NCI-H1417 treated with DMSO at 0.1 percent for 48 hours (cell line): Measurements from ENCODE around the gene FBN1.

Experiments
- DNase-seq: peaks from one replicate; lab custom pipeline; 2025; lab: John Stamatoyannopoulos, UW

The FBN1 gene

DNA sequence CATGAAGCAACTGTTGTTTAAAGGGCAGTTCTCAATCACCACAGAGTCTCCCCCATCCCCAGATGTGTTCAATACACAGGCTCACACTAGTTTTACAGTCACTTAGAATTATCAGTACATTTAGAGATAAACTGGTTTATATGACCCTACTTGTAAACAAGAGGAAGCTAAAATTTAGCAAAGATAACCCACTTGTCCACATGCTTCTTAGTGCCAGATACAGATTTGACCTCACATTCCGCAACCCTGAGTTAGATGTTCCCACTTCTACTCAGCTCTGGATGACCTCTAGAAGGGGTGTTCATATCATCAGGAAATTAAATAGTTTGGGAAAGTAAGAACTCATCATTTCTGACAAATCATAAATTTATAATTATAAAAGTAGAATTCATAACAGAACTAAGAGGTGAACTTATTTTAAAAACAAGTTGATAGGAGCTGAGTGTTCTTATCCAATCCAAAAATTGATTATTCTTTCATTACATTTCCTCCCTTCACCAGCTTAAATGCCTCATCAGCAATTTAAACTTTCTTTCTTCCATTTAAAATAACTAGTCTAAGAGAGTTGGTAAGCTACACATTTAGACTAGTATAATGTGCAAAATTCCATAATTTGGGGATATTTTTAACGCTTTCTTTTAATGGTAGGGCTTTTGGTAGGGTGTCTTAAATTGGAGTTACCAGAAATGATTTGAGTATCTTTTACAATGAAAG is 131.2 kb downstream of the FBN1 start:
- DNase-seq: no peak

DNA sequence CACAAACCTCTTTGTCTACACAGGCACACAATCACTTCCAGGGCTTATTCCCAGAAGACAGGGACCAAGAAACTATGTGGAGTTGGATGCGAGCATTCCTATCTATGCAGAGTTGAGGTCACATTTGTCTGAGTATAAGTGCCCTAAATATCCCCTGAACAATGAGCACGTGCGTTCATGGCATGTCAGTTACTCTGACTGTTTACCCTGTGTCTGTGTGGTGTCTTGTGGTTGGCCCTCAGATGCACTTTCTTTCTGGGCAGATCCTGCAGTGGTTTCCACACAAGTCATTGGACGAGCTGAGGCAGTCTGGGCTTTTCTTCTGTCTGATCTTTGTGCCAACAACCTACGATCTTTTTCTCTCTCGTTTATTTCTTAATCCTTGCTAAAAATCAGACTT is 134.5 kb downstream of the FBN1 start:
- DNase-seq: no peak

DNA sequence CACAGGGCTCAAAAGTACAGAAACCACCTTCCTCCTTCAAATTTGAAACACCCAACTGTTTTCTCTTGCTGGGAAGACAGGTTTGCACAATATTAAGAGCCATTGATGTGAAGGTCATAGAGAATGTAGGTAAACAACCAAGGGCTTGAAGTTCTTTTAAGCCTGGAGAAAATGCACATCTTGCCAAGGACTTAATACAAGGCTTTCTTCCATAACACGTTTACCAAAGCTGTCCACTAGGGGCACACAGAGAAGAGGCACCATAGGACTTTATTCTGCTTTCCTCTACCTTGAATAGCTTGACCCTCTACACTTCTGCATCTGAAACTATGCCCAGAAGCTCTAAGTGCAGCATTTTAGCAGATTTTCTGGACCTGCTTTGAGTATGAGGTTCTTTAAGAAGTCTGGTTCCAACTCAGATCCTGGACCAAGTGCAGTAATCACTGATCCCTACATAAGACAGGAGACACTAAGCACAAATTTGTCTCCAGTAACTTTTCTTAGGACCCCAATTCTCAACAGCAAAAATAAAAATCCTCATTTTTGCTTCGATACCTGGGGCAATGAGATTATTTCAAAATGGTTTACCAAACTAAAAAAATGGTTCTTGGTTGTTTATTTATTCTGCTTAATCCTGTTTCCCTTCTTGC is 138.0 kb downstream of the FBN1 start:
- DNase-seq: no peak

DNA sequence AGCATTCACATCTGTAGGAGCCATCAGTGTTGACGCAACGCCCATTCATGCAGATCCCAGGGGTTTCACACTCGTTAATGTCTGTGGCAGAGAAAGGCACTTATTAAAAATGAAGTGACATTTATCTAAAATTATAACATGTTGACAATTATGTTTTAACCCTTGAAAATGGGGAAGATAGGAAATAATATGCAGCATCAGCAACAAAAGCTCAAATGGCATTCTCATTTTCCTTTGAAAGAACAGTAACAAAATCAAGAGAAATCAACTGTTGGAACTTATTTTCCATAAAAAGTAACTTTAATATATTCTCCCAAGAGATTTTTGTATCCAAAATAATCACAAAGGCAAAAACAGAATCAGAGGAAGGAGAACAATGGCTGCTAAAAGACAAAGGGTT is 140.4 kb downstream of the FBN1 start:
- no peak for DNase-seq

DNA sequence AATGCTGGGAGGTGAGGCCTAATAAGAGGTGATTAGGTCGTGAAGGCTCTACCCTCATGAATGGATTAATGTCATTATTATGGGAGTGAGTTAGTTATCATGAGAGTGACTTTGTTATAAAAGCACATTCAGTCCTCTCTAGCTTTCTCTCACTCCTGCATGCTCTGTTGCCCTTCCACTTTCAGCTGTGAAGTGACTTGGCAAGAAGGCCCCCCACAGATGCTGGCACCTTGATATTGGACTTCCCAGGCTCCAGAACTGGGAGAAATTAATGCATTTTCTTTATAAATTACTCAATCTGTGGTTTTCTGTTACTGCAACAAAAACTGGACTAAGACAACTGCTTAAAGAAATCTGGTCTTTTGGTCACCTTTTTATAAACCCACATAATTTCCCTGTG is 144.3 kb downstream of the FBN1 start:
- DNase-seq: no peak

DNA sequence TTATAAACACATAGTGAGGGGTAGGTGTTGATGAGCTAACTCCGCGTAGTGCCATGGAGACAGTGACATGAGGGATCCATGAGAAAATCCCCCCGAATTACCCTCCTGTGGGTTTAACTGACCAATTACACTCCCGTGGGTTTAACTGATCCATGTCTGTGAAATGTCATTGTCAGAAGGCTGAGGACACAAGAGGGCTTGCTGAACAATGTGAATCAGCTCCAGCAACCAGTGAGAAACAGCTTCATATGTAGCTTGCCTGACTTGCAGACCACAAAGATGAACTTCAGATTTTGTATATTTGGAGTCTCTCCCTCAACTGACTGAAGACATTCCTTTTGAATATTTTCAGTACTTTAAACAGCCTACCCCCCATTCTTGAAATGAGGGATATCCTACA is 144.9 kb downstream of the FBN1 start:
- no peak for DNase-seq

DNA sequence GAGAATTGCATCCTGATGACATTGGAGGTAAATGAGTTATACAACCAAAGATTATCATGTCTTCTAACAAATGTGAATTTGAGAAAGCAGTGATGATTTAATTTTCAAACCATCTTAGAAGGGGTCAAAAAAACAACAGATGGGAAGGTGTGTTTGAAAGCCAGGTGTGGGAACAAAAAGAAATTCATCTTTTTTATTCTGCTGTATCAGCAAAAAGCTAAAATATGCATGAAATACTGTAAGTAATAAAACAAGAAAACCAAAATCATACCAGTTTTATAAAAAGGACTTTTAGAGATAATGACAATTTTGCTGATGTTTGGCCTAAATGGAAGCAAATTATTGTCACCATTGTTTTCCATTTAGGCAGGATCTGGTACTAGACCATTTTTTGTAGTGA is 145.5 kb downstream of the FBN1 start:
- DNase-seq: no peak

DNA sequence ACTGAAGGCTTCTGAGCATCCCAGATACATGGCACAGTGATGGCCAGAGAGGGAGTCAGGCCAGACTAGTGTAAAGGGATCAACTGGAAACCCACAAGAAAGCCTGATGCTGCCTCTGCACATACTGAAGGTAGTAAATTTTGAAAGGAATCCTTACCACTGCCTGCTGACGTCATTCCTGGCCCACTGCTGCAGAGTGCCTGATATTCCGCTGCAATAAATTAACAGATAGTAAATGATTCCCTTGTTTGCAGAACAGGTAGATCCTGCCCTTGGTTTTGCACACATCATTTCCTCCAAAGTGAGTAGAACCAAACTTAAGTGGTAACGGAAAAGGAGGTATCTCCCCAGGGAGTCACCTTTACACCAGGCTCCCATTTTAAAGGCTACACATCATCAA is 146.7 kb downstream of the FBN1 start:
- no peak for DNase-seq

DNA sequence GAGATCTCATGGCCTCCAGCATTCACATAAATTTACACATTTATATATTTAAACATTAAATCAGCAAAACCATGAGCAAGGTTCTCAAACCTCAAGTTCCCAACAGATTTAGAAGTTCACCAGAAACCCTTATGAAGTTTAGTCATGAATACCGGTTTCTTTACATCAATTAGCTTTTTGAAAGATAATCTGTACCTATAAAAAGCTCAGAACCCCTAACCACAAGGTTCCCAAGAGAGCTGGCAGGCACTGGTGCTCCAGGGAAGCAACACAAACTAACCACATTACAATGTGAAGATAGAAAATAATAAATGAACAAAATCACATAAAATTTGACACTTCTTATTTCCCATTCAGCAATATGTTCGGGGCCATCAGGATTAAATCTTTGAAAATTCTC is 150.9 kb downstream of the FBN1 start:
- no peak for DNase-seq

DNA sequence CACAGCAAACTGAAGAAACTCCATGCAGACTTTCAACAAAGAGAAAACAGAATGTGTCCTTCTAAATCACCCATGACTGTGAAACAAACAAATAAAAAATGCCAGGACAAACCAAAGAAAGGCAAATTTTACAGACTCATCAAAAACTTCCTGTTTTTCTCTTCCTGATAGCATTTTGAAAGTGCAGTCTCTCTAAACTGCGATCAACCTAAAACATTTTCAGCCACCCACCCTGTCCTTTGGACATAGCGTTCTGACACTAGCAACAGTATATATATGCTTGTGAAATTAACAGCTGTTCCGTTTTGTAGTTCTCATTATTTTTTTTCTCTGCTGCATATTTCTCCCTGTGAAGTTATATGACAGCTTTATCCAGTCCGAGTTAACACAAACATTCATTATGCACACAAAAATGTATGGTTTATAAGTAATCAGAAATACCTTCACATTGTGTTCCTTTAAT is 151.7 kb downstream of the FBN1 start:
- DNase-seq: no peak

DNA sequence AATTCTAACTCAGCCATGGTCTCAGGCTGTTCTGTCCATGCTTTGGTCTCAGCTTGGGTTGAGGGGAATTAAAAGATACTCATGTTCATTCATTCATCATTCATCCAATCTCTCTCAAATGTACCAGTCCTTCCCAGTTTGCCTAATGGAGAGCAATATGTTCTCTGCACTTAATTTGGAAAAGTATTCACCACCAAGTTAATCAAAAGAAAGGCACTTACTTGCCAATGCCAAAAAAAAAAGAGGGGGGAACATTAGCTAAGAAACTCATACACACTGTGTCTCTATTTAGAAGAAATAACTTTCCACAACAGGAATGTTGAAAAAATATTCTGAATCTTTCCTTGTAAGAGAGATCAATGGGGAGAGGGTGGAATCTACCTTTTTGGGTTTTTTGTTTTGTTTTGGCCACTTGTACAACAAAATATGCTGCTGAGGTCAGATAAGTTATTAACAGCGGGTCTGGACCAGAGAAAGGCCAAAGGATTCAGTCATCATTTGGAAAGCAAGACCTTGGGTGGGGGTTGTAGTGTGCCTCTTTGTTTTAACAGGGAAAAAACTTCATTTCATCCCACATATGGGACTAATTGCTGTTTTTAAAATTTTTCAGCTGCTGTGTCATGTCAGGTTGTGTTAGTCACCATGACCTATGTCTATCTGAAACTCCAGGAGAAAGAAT is 152.3 kb downstream of the FBN1 start:
- no peak for DNase-seq

DNA sequence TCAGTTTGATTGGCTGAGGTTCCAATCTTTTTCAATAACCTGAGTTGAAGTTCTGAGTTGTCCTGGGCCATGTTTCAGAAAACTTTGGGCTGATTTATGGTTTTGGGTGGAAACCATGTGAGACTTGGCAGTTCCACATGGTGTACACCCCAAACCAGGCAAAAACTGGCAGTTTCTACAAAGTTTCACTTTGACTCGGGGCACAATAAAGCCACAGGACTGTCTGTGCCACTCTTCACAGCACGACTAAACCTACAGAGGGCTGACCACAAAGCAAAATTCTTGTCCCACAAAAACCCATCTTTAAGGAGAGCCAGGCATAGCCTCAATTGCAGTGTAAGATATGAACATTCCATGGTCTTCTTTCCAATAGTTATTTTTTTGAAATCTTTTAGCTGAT is 159.3 kb downstream of the FBN1 start:
- no peak for DNase-seq

DNA sequence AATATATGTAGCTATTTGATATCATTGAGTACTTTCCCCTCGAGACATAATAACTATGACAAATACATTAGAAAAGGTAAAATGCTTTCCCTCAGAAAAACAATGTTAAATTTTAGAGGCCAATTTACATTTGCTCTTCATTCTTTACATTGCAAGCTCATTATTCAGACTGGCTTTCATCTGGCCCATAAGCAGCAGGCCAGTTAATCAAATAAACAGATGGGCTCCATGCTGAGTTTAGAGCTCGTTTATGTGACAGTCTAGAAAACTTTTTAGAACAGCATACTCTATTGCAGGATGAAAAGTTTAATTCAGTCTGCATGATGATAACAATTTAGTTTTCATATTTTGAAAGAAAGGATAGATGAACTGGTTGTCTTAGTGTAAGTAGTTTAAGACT is 163.7 kb downstream of the FBN1 start:
- no peak for DNase-seq

DNA sequence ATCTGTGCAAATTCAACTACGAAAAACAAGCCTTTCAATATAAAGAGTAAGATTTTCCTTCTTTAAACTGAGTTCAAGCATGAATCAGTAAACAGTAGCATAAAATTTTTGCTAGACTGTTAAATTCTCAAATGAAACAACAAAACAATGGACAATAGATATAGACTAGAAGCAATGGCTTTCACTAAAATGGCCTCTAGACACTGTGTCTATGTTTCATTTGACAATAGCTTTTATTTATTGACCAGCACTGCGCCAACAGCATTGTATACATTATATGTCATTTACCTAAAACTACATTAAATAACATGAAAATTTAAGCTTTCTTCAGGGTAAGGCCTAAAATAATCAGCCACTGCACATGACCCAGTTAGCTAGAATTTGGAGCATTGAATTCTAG is 165.8 kb downstream of the FBN1 start:
- DNase-seq: no peak

DNA sequence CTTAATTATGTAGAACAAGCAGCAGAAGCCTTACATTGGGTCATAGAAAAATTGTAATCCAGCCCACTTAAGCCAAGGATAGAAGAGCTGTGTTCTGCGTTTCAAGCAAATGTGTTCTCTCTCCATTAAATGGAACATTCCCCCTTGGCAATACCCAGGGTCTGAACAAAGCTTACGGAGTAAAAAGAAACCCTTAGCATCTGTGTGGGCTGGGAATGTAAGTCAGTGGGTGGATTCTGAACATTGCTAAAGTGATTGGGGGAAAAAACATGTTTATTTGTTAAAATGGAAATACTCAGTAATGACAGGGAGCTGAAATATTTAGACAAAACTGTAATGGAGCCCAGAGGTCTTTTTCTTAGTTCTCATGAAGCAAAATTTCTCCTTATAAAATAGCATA is 166.9 kb downstream of the FBN1 start:
- DNase-seq: no peak

DNA sequence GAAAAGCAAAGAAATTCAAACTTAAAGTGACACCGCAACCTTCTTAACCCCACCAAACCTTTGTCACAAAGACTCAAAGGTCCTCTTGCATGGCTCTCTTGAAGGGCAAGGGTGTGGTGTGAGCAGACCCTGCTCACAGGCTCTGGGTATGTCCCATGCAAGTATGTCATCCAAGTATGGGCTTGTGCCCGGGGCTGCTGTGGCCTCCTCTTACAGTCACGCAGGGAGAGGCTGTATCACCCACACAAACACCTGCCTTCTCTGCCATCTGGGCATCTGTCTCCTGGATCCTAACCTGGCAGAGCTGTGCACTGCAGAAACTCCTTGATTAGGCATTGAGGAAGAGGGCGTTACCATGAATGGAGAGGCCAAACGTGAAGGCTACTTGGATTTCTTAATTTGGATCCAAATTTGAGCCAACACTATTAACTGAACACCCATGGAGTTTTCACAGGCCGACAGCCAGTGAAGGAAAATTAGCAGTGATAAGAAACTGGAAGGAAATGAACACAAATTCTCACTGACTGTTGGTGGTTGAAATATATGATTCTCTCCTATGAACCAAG is 167.6 kb downstream of the FBN1 start:
- no peak for DNase-seq

DNA sequence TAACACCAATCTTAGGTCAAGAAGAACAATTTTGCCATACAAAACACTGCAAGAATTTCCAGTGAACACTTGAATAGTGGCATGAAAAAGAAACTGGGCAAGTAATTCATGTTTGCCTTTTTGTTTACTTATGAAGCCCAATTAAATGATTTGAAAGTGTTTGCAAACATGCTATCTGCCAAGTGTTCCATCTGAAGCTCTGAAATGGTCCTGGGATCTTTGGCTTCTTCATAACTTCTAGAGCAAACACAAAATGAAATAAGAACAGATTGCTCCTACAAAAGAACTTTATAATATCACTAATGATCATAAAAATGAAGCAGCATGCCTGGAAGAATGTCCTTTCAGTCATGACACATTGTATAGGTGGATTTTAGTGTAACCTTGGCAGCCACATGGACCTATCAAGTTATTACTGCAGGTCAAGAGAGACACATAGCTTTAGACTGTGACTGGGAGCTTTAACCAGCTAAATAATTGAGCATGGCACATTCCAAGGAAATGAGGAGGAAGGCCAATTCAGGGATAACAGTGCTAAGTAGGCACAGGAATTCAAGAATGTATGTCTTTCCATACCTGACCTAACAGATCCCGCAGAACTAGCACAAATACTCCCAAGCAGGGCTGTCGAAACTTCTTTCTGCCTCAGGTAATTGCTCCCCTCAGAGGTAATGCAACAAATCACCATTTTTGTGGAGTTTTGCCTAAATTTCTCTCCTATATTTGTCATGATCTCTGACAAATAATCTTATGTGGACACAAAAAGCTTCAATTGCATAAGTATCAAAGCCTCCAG is 169.7 kb downstream of the FBN1 start:
- no peak for DNase-seq

DNA sequence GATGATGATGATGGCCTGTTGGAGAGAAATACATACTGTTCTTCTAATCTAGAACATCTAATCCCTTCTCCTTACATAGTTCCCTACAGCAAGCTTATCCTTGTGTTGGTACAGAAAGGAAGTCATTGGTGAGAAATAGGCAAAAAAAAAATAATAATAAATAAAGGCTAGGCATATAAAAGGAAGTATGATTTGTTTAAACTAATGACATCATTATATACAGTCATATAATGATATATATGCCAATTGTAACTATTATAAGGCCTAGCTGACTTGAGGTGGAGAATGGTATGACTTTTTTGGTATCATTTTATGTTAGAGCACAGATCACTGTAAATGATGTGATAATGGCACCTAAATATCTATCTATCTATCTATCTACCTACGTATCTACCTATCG is 171.8 kb downstream of the FBN1 start:
- DNase-seq: no peak

DNA sequence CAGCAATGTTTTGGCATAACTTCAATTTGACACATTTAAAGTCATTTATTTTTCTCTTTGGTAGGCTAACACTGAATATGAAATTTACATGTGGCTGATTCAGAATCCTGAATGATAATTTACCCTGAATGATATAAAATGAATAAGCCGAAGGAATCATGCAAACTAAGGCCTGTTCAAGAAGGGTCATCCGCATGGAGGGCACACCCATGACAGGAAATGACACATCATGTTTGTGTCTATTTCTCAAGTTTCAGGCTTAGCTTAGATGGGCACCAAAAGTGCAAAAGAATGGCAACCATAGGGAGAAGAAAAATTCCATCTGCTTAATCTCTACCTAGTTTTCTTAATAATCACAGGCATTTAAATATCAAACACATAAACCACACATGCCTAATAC is 172.8 kb downstream of the FBN1 start:
- no peak for DNase-seq

DNA sequence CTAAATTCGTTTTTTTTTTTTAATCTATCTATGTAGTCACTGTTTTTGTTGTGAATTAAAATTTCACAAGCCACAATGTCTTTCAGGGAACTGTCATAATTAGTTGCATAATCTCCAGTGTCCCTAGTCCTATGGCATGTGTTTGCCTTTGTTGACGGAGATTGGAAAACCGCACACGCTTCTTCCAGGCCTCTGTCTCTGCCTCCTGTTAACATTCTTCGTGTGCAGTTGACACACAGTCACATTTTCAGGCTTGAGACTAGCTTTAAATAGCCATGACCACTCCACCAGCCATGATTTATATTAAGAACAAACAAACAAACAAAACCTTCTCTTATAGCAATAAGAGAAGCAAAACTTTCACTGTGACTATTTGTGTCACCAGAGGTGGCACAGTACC is 174.4 kb downstream of the FBN1 start:
- no peak for DNase-seq

DNA sequence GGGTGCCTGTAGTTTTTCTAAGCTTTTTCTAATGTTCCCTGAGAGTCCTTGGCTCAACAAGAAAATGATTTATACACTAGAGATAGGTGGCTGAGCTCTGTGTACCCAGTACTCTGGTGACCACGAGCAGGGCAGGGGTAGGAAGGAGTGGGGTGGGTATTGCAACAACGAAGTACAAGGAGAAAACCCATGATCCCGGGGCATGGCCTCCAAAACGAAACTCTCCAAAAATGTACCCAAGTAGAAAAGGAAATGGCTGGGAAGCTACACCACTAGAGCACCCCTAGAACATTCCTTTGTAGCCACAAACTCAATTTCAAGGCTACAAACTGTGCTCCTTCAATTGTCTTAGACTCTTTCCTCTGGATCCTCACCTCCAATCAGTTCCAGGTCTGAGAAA is 175.4 kb downstream of the FBN1 start:
- no peak for DNase-seq

DNA sequence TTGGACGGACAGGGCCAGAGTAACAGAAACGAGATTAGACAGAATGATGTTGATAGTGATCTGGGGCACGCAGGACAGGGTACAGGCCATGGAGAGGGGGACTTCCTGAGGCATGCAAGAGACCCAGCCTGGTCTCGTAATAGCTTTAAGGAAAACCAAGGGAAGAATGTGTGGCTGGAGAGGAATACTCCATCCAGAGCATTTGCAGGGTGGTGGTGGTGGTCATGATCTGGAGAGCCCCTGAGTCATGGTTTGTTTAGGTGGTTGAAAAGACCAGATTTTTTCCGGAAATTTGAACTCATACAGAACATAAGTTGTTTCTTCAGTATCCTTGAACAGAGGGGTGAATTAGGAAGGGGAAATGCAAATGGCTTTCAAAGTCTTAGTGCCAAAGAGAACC is 175.8 kb downstream of the FBN1 start:
- DNase-seq: no peak
